K562 (cell line): ENCODE data around the gene TOR1B. TPM values are rescaled to one million over a fixed set of nuclear protein-coding genes. Genes with fewer than 3 reads are reported as not detected.

Experiments
- CEBPB ChIP-seq: fragments of 450-650 bp; IDR thresholded peaks from 2 replicates; pipeline ENCODE4 v1.6.1; 2016; ENCODE audit warnings: missing genetic modification characterization, missing compliant biosample characterization
- HDAC8 ChIP-seq: fragments of 450-650 bp; IDR thresholded peaks from 2 replicates; pipeline ENCODE4 v1.6.1; 2016; ENCODE audit warnings: mild to moderate bottlenecking, missing genetic modification characterization, moderate library complexity, missing compliant biosample characterization
- MBD1 ChIP-seq: fragments of 250-450 bp; sonication (Bioruptor Pico); IDR thresholded peaks from 2 replicates; pipeline ENCODE4 v1.8.0; 2022; ENCODE audit warnings: inconsistent platforms
- PHF20 ChIP-seq: fragments of 450-650 bp; IDR thresholded peaks from 2 replicates; pipeline ENCODE4 v1.6.1; 2018; ENCODE audit not compliant: partially characterized antibody
- POLR2A ChIP-seq: fragments of 450-650 bp; conservative IDR thresholded peaks from 2 replicates; pipeline ENCODE4 v1.6.1; 2016
- RB1 ChIP-seq: fragments of 450-650 bp; IDR thresholded peaks from 2 replicates; pipeline ENCODE4 v1.6.1; 2017; ENCODE audit warnings: low read depth, mild to moderate bottlenecking
- RBM39 ChIP-seq: fragments of 200-400 bp; formaldehyde crosslinking; optimal IDR thresholded peaks from 2 replicates; pipeline ENCODE3; 2018; ENCODE audit warnings: low read depth, low read length
- ZFP36 ChIP-seq: fragments of 150-350 bp; IDR thresholded peaks from 2 replicates; pipeline ENCODE4 v1.6.1; 2018; ENCODE audit warnings: low read length, low read depth; ENCODE audit not compliant: partially characterized antibody
- ZNF224 ChIP-seq: sonication (generic); formaldehyde crosslinking; IDR thresholded peaks from 2 replicates; pipeline ENCODE4 v1.8.0; 2022; ENCODE audit warnings: mild to moderate bottlenecking, missing genetic modification reagents
- polyA plus RNA-seq, 8 experiments: library from polyadenylated mRNA; depleted of rRNA in 4 of 8; stranded (reverse) in 5 of 8; unstranded in 3 of 8; fragments of >200 nt; fragmentation: Nextera tagmentation in 2 of 8; fragmentation: Illumina TruSeq in 1 of 8; extraction: Ambion mirVana in 2 of 8; extraction: Trizol in 1 of 8; gene quantifications; 2 replicates each; pipeline versions ENCODE4 v1.2.1 to v1.2.3, GENCODE V29; 2011 to 2014; ENCODE audit warnings: inconsistent platforms in 1 of 8, missing spikeins in 1 of 8
- total RNA-seq, 7 experiments: library from RNA; depleted of rRNA in 6 of 7; stranded (reverse); fragments of >200 nt in 6 of 7; fragmentation: Illumina TruSeq in 2 of 7; extraction: Trizol in 2 of 7; gene quantifications; 2 replicates each; pipeline versions ENCODE4 v1.2.1 to v1.2.3, GENCODE V29; 2011 to 2021; ENCODE audit warnings: low replicate concordance in 1 of 7
- TF ChIP-seq, protein P1 (sequence below): fragments of 250-450 bp; sonication (Bioruptor Pico); IDR thresholded peaks from 2 replicates; pipeline ENCODE4 v1.8.0; 2022; ENCODE audit warnings: inconsistent platforms, mild to moderate bottlenecking, moderate library complexity, borderline replicate concordance
- TF ChIP-seq, protein P2 (sequence below): sonication (generic); formaldehyde crosslinking; IDR thresholded peaks from 2 replicates; pipeline ENCODE4 v1.8.0; 2023; ENCODE audit warnings: missing genetic modification reagents, mild to moderate bottlenecking, borderline replicate concordance
- TF ChIP-seq, protein P3 (sequence below), 2 experiments: fragments of 450-650 bp in 1 of 2; sonication (generic) in 1 of 2; formaldehyde crosslinking; conservative IDR thresholded peaks; 2 replicates each; pipeline versions ENCODE4 v1.4.0 to v1.8.1; 2020 to 2022; ENCODE audit warnings: mild to moderate bottlenecking in 1 of 2, missing genetic modification reagents in 1 of 2
- TF ChIP-seq, protein P4 (sequence below): fragments of 450-650 bp; IDR thresholded peaks from 2 replicates; pipeline ENCODE4 v1.6.1; 2018; ENCODE audit not compliant: partially characterized antibody

Gene TOR1B
- total and polyA plus RNA-seq, 9 of the 15 experiments (the other 6 are each of a cell fraction or from before 2014, with no cell fraction given), result 4.2 to 36.5 (median 24.6) TPM

DNA sequence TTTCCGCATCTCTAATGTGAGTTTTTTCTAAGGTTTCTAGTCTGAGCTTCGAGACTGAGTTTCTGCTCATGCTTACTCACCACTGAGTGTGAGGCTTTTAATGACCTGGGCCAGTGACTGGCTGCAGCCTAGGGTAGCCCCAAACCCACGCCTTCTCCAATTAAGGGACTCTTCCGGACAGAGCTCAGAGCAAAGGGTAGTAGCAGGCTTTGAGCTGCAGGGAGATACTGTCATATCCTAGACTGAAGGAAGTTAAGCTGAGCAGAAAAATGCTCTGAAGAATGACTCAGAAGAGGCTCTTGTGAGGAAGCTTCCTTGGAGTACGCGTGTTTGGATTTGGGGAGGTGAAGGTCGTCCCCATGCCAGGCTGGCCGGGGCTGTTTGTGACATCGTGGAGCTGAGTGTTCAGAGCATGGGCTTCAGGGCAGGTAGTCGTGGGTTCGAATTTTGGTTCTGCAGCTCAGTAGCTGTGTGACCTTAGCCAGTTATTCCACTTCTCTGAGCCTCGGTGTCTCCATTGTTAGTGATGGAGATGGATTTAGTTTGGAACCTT, 35.8 kb downstream of the TOR1B start (continued):
- TF ChIP-seq, protein P1, sequence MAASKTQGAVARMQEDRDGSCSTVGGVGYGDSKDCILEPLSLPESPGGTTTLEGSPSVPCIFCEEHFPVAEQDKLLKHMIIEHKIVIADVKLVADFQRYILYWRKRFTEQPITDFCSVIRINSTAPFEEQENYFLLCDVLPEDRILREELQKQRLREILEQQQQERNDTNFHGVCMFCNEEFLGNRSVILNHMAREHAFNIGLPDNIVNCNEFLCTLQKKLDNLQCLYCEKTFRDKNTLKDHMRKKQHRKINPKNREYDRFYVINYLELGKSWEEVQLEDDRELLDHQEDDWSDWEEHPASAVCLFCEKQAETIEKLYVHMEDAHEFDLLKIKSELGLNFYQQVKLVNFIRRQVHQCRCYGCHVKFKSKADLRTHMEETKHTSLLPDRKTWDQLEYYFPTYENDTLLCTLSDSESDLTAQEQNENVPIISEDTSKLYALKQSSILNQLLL, result no peak
- TF ChIP-seq POLR2A (peak; percentile 52; the same call in 1 of the 2 replicates), PHF20 (no peak), ZFP36 (peak; percentile 69), RB1 (no peak), ZNF224 (no peak), HDAC8 (tag) (no peak), RBM39 (no peak), CEBPB (tag) (no peak), MBD1 (no peak)
- TF ChIP-seq, protein P2, sequence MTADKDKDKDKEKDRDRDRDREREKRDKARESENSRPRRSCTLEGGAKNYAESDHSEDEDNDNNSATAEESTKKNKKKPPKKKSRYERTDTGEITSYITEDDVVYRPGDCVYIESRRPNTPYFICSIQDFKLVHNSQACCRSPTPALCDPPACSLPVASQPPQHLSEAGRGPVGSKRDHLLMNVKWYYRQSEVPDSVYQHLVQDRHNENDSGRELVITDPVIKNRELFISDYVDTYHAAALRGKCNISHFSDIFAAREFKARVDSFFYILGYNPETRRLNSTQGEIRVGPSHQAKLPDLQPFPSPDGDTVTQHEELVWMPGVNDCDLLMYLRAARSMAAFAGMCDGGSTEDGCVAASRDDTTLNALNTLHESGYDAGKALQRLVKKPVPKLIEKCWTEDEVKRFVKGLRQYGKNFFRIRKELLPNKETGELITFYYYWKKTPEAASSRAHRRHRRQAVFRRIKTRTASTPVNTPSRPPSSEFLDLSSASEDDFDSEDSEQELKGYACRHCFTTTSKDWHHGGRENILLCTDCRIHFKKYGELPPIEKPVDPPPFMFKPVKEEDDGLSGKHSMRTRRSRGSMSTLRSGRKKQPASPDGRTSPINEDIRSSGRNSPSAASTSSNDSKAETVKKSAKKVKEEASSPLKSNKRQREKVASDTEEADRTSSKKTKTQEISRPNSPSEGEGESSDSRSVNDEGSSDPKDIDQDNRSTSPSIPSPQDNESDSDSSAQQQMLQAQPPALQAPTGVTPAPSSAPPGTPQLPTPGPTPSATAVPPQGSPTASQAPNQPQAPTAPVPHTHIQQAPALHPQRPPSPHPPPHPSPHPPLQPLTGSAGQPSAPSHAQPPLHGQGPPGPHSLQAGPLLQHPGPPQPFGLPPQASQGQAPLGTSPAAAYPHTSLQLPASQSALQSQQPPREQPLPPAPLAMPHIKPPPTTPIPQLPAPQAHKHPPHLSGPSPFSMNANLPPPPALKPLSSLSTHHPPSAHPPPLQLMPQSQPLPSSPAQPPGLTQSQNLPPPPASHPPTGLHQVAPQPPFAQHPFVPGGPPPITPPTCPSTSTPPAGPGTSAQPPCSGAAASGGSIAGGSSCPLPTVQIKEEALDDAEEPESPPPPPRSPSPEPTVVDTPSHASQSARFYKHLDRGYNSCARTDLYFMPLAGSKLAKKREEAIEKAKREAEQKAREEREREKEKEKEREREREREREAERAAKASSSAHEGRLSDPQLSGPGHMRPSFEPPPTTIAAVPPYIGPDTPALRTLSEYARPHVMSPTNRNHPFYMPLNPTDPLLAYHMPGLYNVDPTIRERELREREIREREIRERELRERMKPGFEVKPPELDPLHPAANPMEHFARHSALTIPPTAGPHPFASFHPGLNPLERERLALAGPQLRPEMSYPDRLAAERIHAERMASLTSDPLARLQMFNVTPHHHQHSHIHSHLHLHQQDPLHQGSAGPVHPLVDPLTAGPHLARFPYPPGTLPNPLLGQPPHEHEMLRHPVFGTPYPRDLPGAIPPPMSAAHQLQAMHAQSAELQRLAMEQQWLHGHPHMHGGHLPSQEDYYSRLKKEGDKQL (CRISPR knock-in tag), result no peak
- TF ChIP-seq, protein P3, sequence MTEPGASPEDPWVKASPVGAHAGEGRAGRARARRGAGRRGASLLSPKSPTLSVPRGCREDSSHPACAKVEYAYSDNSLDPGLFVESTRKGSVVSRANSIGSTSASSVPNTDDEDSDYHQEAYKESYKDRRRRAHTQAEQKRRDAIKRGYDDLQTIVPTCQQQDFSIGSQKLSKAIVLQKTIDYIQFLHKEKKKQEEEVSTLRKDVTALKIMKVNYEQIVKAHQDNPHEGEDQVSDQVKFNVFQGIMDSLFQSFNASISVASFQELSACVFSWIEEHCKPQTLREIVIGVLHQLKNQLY (CRISPR knock-in tag; conservative IDR thresholded peaks at IDR 0.05), result no peak
- TF ChIP-seq, protein P4, sequence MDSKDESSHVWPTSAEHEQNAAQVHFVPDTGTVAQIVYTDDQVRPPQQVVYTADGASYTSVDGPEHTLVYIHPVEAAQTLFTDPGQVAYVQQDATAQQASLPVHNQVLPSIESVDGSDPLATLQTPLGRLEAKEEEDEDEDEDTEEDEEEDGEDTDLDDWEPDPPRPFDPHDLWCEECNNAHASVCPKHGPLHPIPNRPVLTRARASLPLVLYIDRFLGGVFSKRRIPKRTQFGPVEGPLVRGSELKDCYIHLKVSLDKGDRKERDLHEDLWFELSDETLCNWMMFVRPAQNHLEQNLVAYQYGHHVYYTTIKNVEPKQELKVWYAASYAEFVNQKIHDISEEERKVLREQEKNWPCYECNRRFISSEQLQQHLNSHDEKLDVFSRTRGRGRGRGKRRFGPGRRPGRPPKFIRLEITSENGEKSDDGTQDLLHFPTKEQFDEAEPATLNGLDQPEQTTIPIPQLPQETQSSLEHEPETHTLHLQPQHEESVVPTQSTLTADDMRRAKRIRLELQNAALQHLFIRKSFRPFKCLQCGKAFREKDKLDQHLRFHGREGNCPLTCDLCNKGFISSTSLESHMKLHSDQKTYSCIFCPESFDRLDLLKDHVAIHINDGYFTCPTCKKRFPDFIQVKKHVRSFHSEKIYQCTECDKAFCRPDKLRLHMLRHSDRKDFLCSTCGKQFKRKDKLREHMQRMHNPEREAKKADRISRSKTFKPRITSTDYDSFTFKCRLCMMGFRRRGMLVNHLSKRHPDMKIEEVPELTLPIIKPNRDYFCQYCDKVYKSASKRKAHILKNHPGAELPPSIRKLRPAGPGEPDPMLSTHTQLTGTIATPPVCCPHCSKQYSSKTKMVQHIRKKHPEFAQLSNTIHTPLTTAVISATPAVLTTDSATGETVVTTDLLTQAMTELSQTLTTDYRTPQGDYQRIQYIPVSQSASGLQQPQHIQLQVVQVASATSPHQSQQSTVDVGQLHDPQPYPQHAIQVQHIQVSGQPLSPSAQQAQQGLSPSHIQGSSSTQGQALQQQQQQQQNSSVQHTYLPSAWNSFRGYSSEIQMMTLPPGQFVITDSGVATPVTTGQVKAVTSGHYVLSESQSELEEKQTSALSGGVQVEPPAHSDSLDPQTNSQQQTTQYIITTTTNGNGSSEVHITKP, result no peak
